HFF-Myc (cell line): Measurements from ENCODE around the gene CD209.

Source experiments
- DNase-seq: peaks from one replicate; pipeline ENCODE4 v3.0.0-alpha.2; 2011; ENCODE audit warnings: low read depth; ENCODE audit errors: extremely low read depth
- H3K4me3 ChIP-seq: replicated peaks from 2 replicates; pipeline ENCODE4 v1.5.1; 2011; ENCODE audit warnings: low read depth, mild to moderate bottlenecking, control low read depth, low read length
- CTCF ChIP-seq: IDR thresholded peaks from 2 replicates; pipeline ENCODE4 v1.5.1; 2012; ENCODE audit warnings: mild to moderate bottlenecking, low read depth, low read length, control low read depth; ENCODE audit errors: missing control alignments

The CD209 gene

GRCh38 chr19:7697721-7698287 is 49.5 kb downstream of the CD209 start:
- DNase-seq, result no peak
- H3K4me3 ChIP-seq, result no peak overlapping the region

GRCh38 chr19:7694499-7694898 is 52.8 kb downstream of the CD209 start:
- H3K4me3 ChIP-seq, result no peak overlapping the region
- TF ChIP-seq CTCF, result no peak

More at GRCh38 chr19:7697721-7698287, 49.5 kb downstream of the CD209 start:
- TF ChIP-seq CTCF, result no peak

DNA sequence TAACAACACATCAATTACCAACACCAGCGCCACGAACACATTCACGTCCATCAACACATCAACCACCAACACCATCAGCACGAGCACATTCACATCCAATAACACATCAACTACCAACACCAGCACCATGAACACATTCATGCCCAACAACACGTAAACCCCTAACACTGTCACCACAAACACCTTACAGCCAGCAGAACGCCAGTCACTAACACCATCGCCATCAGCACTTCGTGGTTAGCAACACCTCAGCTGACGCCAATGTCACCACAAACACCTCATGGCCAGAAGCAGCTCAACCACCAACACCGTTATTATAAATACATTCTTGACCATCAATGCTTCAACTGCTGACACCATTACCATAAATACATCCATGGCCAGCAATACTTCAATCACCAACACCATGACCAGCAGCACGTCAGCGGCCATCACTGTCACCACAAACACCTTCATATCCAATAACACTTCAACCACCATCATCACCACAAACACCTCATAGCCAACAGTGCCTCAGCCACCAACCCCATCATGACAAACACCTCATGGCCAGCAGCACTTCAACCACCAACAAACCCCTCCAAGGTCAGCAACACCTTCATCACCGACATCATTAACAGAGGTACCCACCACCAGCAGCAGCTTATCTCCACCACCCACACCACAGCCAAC is 54.8 kb downstream of the CD209 start:
- TF ChIP-seq CTCF, result no peak
- no peak overlapping the region for H3K4me3 ChIP-seq
- DNase-seq, result no peak

More at GRCh38 chr19:7694499-7694898, 52.8 kb downstream of the CD209 start:
- DNase-seq, result no peak

DNA sequence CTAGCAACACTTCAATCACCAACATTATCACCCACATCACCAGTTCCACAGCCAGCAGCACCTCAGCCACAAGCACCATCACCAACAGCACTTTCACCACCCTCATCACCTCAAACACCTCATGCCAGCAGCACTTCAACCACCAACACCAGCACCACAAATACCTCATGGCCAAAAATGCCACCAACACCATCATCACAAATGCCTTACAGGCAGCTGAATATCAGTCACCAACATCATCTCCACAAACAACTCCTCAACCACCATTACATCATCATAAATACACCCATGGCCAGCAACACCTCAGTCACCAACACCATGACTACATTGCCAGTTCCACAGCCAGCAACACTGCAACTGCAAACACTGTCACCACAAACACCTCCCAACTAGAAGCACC is 55.8 kb downstream of the CD209 start:
- no peak overlapping the region for H3K4me3 ChIP-seq
- TF ChIP-seq CTCF, result no peak
- DNase-seq, result no peak

- H3K4me3 ChIP-seq, result no peak overlapping the region
- TF ChIP-seq CTCF, result no peak
- no peak for DNase-seq
These were observed 56.5 kb downstream of the CD209 start for GRCh38 chr19:7690779-7691258.
